Astrocyte of the hippocampus (primary cell): ENCODE results near the gene FAM53C.

ENCODE experiments used
- DNase-seq: peaks from one replicate; pipeline ENCODE4 v3.0.0; 2011; ENCODE audit warnings: low read depth, low spot score

The FAM53C gene

GRCh38 chr5:138391859-138392386, 53.9 kb downstream of the FAM53C start:
- peak; percentile 75 for DNase-seq
